Heart right ventricle (tissue), 16 donors: ENCODE data around the gene DNAH8. TPM values are rescaled to one million over a fixed set of nuclear protein-coding genes. Genes with fewer than 3 reads are reported as not detected.

ENCODE experiments used
- ATAC-seq, 8 donors: fragments of 200-7000 bp; cut with Tn5 transposase; one replicate each; pipeline ENCODE4 v1.9.1; 2020; ENCODE audit warnings: mild to moderate bottlenecking in 8 of 8, moderate library complexity in 8 of 8, moderate number of reproducible peaks in 1 of 8
- DNase-seq, 2 donors: peaks; one replicate each; pipeline ENCODE4 v3.0.0-alpha.2; 2020
- H3K27ac ChIP-seq, 10 donors: fragments of 200-600 bp; sonication (generic) in 2 of 10; one replicate each; pipeline versions ENCODE4 v1.5.0 to v1.8.0; 2020 to 2022; ENCODE audit warnings: mild to moderate bottlenecking in 3 of 10
- H3K27me3 ChIP-seq, 7 donors: fragments of 200-600 bp; one replicate each; pipeline ENCODE4 v1.8.0; 2021 to 2022; ENCODE audit warnings: mild to moderate bottlenecking in 2 of 7
- H3K36me3 ChIP-seq, 9 donors: fragments of 200-600 bp; sonication (generic) in 1 of 9; one replicate each; pipeline versions ENCODE4 v1.5.0 to v1.8.0; 2020 to 2022; ENCODE audit warnings: mild to moderate bottlenecking in 2 of 9
- H3K4me1 ChIP-seq, 9 donors: fragments of 200-600 bp; sonication (generic) in 1 of 9; one replicate each; pipeline versions ENCODE4 v1.5.0 to v1.8.0; 2020 to 2022; ENCODE audit warnings: mild to moderate bottlenecking in 4 of 9
- H3K4me3 ChIP-seq, 10 donors: fragments of 200-600 bp; sonication (generic) in 2 of 10; one replicate each; pipeline versions ENCODE4 v1.5.0 to v1.8.0; 2020 to 2022; ENCODE audit warnings: mild to moderate bottlenecking in 7 of 10, moderate library complexity in 2 of 10
- H3K9me3 ChIP-seq, 11 donors: fragments of 200-600 bp in 10 of 11; sonication (generic) in 2 of 11; one replicate each; pipeline versions ENCODE4 v1.5.0 to v1.8.0; 2013 to 2022; ENCODE audit warnings: mild to moderate bottlenecking in 2 of 11, control low read depth in 1 of 11, moderate library complexity in 1 of 11
- WGBS, 2 donors: extraction: QIAGEN DNeasy Blood & Tissue Kit; methylation state at CpG; one replicate each; pipeline ENCODE4 v1.1.7; 2013; ENCODE audit warnings: inconsistent platforms in 1 of 2; 5-methylcytosine and 5-hydroxymethylcytosine counted together
- intact Hi-C, 10 donors: fragments of 100-400 bp; cut with DNase I; formaldehyde crosslinking; loops; one replicate each; pipeline versions ENCODE4 v1.11.1 to v1.14.2; 2022
- polyA plus RNA-seq, 2 donors: library from polyadenylated mRNA; stranded (reverse); fragments of 200-250 nt; gene quantifications; one replicate each; pipeline ENCODE4 v1.2.3, GENCODE V29; 2013
- total RNA-seq, 10 donors: library from RNA; stranded (reverse); fragmentation: NEBNext Ultra II Directional in 3 of 10; extraction: Animal tissue kit (Norgen Biotek cat#: 25700) in 3 of 10; gene quantifications; one replicate each; pipeline versions ENCODE4 v1.2.1 to v1.2.4, GENCODE V29; 2021 to 2023
- TF ChIP-seq, protein P1 (sequence below), 9 donors: fragments of 200-600 bp; sonication (generic) in 2 of 9; IDR thresholded peaks; one replicate each; pipeline versions ENCODE4 v1.5.0 to v1.8.0; 2021 to 2022; ENCODE audit warnings: antibody characterized with exemption in 9 of 9, mild to moderate bottlenecking in 5 of 9, moderate library complexity in 1 of 9
- donor health status: Arrhythmogenic right ventricular cardiomyopathy.
- donor health status: ischemic (EF 13 %, LVEDD 7.1; RV severe dilation, severe dysfunction).
- donor health status: healthy with polysubstance abuse.
- donor health status: DM: no; HTN: yes; CAD: no.
- donor health status: DM: no; HTN: no; CAD: no.
- donor health status: ischemic (EF 25% LVEDD 6.9; RV normal size, moderate dysfunction).
- donor health status: ischemic (EF 25% LVEDD 5.7; RV mildly dilated, moderate dysfunction).
- donor health status: healthy.
- donor health status: DM: yes; HTN: yes; CAD: no.
- donor health status: Ischemic cardiomyopathy.
- donor health status: ischemic (EF 35%, LVEDD 5.7; RV mildly dilated, moderate dysfunction).
- donor health status: nonischemic (EF 11% LVEDD 7.7; RV severe dilation, severe dysfunction).
- donor health status: DM: yes; HTN: yes; CAD: no.
- donor health status: PGD.
- donor health status: ischemic (EF 29% LVEDD 5.4; RV normal size, mild dysfunction).
- donor health status: nonischemic (EF 23%, LVEDD 6.1; RV moderate dilation, normal function).

DNAH8 gene
- total and polyA plus RNA-seq, 12 donors, result 0.02 to 0.09 (median 0.03) TPM; not detected in 8

DNA sequence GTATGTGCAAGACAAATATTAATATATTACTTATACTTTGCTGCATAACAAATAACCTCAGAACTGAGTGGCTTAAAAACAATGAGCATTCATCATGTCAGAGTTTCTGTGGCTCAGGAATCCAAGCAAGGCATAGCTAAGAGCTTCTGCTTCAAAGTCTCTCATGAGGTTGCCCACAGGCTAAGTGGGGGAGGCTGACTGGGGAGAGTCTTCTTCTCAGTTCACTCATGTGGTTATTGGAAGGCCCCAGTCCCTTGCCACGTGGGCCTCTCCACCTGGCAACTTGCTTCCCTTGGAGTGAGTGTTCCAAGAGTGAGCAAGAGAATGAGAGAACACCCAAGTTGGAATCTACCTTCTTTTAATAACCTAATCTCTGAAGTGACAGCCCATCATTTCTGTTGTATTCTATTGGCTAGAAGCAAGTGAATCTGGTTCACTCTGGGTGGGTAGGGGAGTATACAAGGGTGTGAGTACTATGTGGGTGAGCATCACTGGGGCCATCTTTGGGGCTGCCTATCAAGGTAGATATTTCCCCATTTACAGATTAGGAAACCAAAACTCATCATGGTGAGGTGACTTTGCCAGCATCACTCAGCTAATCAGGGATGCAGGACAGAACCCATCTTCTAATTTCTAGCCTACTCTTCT, 36.0 kb downstream of the DNAH8 start:
- TF ChIP-seq, protein P1, sequence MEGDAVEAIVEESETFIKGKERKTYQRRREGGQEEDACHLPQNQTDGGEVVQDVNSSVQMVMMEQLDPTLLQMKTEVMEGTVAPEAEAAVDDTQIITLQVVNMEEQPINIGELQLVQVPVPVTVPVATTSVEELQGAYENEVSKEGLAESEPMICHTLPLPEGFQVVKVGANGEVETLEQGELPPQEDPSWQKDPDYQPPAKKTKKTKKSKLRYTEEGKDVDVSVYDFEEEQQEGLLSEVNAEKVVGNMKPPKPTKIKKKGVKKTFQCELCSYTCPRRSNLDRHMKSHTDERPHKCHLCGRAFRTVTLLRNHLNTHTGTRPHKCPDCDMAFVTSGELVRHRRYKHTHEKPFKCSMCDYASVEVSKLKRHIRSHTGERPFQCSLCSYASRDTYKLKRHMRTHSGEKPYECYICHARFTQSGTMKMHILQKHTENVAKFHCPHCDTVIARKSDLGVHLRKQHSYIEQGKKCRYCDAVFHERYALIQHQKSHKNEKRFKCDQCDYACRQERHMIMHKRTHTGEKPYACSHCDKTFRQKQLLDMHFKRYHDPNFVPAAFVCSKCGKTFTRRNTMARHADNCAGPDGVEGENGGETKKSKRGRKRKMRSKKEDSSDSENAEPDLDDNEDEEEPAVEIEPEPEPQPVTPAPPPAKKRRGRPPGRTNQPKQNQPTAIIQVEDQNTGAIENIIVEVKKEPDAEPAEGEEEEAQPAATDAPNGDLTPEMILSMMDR (IDR thresholded peaks at IDR 0.05), result no peak
- Histone ChIP-seq H3K4me3 (no peak overlapping the region), H3K4me1 (no peaks in the 10 kb centered on the region), H3K36me3 (no peaks in the 10 kb centered on the region), H3K27ac (no peak overlapping the region), H3K9me3 (no peaks in the 10 kb centered on the region), H3K27me3 (peaks cover 0 to 19% (median 3%) of the 10 kb centered on the region in 7 donors)
- intact Hi-C loops, result no loop called here
- ATAC-seq (no peak), DNase-seq (no peak)
- 53 to 67% methylated on average over 1 of the region's 1 CpG for WGBS, 2 donors

DNA sequence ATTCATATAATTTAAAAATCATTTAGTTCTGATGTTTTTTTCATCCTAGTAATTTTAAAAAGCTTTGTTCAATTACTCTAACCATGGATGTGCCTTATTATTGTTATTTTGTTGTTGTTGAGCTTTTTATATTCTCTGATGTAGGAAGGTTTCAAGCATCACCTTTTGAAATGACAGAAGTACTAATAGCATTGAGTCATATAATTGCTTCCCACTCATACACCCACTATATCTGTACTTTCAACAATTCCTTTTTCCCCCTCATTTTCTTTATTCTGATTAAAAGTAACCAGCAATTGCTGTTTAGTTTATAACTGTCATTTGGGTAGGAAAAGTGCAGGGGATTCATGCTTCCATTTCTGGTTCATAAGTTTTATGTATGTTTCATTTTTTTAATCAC, 38.6 kb downstream of the DNAH8 start:
- ATAC-seq (no peak), DNase-seq (no peak)
- TF ChIP-seq, protein P1 (IDR thresholded peaks at IDR 0.05), result no peak
- no peaks in the 10 kb centered on the region for H3K4me1 ChIP-seq
- H3K4me3 ChIP-seq, result no peak overlapping the region
- no peaks in the 10 kb centered on the region for H3K27me3 ChIP-seq
- H3K27ac ChIP-seq, result no peak overlapping the region
- no peaks in the 10 kb centered on the region for H3K36me3 ChIP-seq
- peaks cover 0 to 4% (median 0%) of the 10 kb centered on the region in 11 donors for H3K9me3 ChIP-seq
- intact Hi-C loops, result no loop called here

DNA sequence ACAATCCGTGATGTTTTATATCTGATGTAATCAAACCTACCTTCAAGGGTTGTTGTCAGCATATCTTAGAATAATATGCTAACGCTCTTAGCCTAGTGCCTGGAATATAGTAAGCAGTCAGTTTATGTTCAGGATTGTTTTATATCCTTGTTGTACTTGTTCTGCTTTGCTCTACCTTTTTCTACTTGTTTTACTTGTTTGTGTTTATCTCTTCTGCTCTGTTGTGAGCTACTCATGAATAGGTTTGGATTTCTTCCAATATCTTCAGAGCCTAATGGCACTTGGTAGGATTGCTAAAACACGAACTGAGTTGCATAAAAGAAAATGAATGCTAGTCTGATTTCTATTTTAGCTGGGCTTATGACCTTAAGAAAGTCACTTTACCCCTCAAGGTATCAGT, 40.1 kb downstream of the DNAH8 start:
- TF ChIP-seq, protein P1 (IDR thresholded peaks at IDR 0.05), result no peak
- no peak for DNase-seq
- H3K4me3 ChIP-seq, result no peak overlapping the region
- H3K27ac ChIP-seq, result no peak overlapping the region
- H3K27me3 ChIP-seq, result no peaks in the 10 kb centered on the region
- no peak for ATAC-seq
- peaks cover 0 to 6% (median 0%) of the 10 kb centered on the region in 11 donors for H3K9me3 ChIP-seq
- 62 to 66% methylated on average over 3 of the region's 3 CpGs for WGBS, 2 donors
- no peaks in the 10 kb centered on the region for H3K4me1 ChIP-seq
- no peaks in the 10 kb centered on the region for H3K36me3 ChIP-seq
- intact Hi-C loops, result no loop called here

DNA sequence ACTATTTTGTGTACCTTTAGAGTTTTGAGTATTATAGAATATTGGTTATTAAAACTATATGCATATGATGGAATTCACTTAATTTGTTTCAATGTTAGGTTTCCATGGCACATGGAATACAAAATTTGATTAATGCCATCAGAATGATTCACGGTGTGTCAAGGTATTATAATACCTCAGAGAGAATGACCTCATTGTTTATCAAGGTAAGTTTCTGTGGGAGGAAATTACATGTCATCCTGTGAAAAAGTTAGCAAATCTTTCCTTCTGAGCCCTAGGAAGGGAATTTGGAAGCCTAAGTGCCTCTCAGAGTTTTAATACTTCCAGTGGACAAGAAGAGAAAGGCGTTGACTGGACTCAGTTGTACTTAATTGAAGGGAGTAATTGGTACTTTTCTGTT, 40.8 kb downstream of the DNAH8 start:
- Histone ChIP-seq H3K9me3 (peaks cover 0 to 13% (median 0%) of the 10 kb centered on the region in 11 donors), H3K27me3 (peaks cover 0 to 3% (median 0%) of the 10 kb centered on the region in 7 donors), H3K4me3 (no peak overlapping the region), H3K36me3 (no peaks in the 10 kb centered on the region), H3K27ac (no peak overlapping the region), H3K4me1 (no peaks in the 10 kb centered on the region)
- intact Hi-C loops, result no loop called here
- TF ChIP-seq, protein P1 (IDR thresholded peaks at IDR 0.05), result no peak
- DNase-seq (no peak), ATAC-seq (no peak)
- WGBS, 2 donors, result 83 to 87% methylated on average over 2 of the region's 2 CpGs
